HG03469 (cell line): ENCODE data around the gene REG3G.
"Not testable (repeated sequence)": the region's sequence is repeated elsewhere in the genome, so short reads cannot be mapped to it uniquely, and the experiment has no call there.

Source experiments
- ATAC-seq: cut with Tn5 transposase; IDR thresholded peaks from one replicate; pipeline ENCODE4 v1.9.1; 2021; ENCODE audit warnings: mild to moderate bottlenecking, moderate library complexity, moderate number of reproducible peaks; ENCODE audit not compliant: unreplicated experiment

REG3G gene

GRCh38 chr2:79013629-79014028 is 11.9 kb upstream of the REG3G start:
- no peak for ATAC-seq

GRCh38 chr2:79016342-79016741 is 9.2 kb upstream of the REG3G start:
- no peak for ATAC-seq

DNA sequence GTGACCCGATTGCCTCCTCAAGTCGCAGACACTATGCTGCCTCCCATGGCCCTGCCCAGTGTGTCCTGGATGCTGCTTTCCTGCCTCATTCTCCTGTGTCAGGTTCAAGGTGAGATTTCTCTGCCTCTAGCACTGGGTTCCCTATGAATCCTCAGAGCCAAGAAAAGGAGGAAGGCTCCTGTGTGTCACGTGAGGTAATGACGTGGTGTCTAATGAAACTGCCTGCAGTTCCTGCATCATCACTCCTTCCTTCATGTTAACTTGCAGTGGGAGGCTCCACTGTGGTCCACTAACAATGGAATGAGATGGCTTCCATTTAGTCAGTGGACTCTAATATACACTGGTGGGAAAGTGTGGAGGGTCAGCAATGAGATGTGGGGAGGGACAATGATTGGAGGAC is 559 bp downstream of the REG3G start:
- no peak for ATAC-seq

DNA sequence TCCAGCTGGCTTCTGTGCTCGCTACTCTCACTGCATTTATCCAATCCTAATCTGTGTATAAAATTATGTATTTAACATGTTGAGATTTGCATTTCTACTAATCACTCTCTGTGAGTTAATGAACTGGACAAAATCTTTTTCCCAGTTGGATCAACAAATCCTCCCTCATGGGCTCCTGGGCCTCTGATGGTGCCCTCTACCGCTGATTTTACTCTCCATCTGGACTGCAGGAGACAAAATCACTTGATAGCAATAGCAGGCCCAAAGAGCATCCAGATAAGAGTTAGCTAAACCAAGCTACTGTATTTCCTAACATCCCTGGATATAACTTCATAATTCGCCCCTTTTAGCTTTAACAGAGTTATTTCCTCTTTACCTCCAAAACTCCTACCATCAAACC is 14.4 kb downstream of the REG3G start:
- ATAC-seq, result no peak

DNA sequence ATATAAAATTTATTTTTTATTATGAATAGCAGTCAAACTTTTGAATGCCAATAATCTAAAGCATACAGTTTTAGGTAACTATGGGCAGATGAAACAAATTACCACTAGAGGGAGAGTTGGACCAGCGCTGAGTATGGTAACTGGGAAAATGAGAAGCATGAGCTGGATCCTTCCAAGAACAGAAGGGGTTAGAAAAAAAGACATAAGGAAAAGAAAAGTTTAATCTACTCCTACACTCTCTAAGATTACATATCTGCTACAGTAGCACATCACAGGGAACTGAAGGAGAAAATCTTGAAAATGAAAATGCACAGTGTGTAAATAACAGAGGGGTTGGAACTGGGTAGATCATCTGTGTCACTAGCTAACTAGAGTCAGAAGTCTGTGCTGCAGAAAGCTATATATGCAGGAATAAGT is 15.5 kb downstream of the REG3G start:
- no peak for ATAC-seq

- not testable (repeated sequence) for ATAC-seq
These were observed 28.0 kb downstream of the REG3G start for GRCh38 chr2:79053486-79053885.

DNA sequence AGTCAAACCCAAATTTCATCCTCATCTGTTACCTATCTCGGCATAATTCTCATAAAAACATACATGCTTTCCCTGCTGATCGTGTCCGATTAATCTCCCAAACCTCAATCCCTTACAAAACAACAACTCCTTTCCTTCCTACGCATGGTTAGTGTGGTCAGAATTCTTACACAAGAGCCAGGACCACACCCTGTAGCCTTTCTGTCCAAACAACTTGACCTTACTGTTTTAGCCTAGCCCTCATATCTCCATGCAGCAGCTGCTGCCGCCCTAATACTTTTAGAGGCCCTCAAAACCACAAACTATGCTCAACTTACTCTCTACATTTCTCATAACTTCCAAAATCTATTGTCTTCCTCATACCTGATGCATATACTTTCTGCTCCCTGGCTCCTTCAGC is 29.3 kb downstream of the REG3G start:
- ATAC-seq, result not testable (repeated sequence)

GRCh38 chr2:79065201-79065600 is 39.7 kb downstream of the REG3G start:
- no peak for ATAC-seq

- no peak for ATAC-seq
These were observed 45.6 kb downstream of the REG3G start for GRCh38 chr2:79071078-79071477.
